Fibroblast of pulmonary artery (primary cell): ENCODE data around the gene ESF1.

Experiments
- DNase-seq: peaks from one replicate; pipeline ENCODE4 v3.0.0-alpha.2; 2010; ENCODE audit warnings: low read depth
- H3K4me3 ChIP-seq: replicated peaks from 2 replicates; pipeline ENCODE4 v1.5.1; 2011; ENCODE audit warnings: low read depth, mild to moderate bottlenecking, control low read depth, low read length, moderate library complexity
- TF ChIP-seq, protein P1 (sequence below): IDR thresholded peaks from 2 replicates; pipeline ENCODE4 v1.5.1; 2011; ENCODE audit warnings: mild to moderate bottlenecking, control low read depth, low read length, inconsistent platforms; ENCODE audit errors: missing control alignments

Gene ESF1

DNA sequence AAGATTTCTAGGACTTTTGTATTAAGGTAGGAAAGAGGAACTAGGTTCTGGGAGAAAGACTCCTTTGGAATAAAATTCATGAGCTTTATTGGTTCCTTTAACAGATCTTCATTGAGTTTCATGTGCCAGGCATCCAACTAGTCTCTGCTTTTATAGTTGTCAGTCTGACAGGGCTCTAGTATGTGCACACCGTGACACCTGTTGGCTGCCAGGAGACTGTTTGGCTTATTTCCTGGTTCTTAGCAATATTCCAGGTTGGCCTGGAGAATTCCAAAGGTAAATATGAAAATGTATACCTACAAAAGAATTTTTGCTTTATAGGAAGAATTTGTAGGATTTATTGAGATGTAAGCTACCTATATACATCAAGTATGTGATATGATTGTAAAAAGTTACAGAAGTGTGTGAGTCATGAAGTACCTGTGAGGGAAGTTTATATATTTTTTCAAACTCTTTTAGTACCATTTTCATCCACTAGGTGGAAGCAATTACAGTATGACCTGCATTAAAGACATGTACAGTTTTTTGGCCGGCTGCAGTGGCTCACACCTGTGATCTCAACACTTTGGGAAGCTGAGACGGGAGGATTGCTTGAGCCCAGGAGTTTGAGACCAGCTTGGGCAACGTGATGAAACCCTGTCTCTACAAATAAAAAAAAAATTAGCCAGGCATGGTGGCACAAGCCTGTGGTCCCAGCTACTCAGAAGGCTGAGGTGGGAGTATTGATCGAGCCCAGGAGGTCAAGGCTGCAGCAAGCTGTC is 35.3 kb upstream of the ESF1 start:
- no peak overlapping the region for H3K4me3 ChIP-seq
- TF ChIP-seq, protein P1, sequence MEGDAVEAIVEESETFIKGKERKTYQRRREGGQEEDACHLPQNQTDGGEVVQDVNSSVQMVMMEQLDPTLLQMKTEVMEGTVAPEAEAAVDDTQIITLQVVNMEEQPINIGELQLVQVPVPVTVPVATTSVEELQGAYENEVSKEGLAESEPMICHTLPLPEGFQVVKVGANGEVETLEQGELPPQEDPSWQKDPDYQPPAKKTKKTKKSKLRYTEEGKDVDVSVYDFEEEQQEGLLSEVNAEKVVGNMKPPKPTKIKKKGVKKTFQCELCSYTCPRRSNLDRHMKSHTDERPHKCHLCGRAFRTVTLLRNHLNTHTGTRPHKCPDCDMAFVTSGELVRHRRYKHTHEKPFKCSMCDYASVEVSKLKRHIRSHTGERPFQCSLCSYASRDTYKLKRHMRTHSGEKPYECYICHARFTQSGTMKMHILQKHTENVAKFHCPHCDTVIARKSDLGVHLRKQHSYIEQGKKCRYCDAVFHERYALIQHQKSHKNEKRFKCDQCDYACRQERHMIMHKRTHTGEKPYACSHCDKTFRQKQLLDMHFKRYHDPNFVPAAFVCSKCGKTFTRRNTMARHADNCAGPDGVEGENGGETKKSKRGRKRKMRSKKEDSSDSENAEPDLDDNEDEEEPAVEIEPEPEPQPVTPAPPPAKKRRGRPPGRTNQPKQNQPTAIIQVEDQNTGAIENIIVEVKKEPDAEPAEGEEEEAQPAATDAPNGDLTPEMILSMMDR, result peak; percentile 58
- peak; percentile 64 for DNase-seq

DNA sequence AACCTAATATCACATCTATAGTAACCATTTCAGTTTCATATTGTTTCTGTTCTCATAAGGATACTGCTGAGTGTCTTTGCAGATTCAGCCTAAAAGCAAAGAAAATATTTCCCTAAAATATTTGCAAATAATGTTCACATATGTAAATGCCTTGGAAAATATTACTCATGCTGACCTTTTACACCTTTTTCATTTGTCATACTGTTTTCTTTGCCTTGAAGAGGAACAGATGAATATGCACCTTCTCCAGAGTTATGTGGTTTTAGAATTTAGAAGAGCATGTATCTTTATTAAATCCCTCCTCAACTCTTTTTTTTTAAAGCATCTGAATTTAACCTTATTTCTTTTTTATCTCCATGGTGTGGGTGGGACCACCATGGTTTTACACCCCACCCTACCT is 32.6 kb upstream of the ESF1 start:
- TF ChIP-seq, protein P1, result no peak
- no peak for DNase-seq
- H3K4me3 ChIP-seq, result no peak overlapping the region

DNA sequence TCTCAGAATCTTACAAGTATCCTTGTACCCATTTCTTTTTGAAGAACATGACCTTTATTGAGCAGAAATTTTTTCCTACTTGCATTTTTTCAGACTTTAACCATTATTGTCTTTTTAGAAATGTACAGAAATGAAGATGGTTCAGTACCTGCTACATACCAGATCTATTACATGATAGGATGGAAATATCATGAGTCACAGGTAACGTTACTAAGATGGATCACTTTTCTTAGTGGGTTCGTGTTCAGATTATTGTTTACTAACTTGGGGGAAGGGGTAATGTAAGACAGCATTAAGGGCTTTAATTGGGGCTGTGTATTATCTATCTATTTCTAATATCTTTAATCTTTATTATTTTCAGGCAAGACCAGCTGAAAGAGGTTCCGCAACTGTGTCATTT is 32.0 kb upstream of the ESF1 start:
- DNase-seq, result no peak
- H3K4me3 ChIP-seq, result no peak overlapping the region
- TF ChIP-seq, protein P1, result no peak

DNA sequence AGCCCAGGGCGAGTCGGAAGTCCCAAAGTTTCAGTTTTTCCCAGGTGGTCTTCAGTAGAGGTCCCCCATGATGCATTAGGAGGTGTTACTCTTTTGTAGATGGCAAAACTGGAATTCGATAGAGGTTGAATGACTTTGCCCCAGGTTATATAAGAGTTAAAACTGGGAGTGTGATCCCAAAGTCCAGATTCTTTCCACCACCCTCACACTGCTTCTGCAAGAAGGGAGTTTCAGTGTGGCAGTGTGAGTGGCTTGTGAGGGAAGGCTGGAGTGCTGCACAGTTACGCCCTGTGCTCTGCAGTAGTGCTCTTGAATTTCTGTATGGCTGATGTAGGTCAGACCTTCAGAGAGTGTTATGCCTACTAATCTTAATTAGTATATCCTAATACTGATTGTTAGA is 30.0 kb upstream of the ESF1 start:
- TF ChIP-seq, protein P1, result no peak
- no peak for DNase-seq

DNA sequence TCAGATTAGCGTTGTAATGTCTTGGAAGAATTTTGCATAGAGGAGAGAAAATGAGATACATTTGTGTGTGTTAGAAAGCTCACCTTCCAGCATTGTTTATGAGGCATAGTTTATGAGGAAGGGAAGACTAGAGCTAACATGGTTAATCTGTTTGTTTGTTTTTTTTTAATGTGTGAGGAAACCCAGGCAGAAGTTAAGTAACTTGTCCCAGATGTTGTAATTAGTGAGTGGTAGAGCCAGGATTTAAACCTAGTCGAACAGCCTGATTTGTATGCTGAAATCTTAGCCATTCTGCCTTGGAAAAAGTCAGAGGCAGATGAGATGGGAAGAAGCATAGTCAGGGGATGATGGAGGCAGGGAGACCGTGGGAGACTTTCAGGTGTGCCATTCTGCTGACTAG is 29.2 kb upstream of the ESF1 start:
- DNase-seq, result no peak
- TF ChIP-seq, protein P1, result no peak

More for the DNA sequence above, 30.0 kb upstream of the ESF1 start:
- no peak overlapping the region for H3K4me3 ChIP-seq

DNA sequence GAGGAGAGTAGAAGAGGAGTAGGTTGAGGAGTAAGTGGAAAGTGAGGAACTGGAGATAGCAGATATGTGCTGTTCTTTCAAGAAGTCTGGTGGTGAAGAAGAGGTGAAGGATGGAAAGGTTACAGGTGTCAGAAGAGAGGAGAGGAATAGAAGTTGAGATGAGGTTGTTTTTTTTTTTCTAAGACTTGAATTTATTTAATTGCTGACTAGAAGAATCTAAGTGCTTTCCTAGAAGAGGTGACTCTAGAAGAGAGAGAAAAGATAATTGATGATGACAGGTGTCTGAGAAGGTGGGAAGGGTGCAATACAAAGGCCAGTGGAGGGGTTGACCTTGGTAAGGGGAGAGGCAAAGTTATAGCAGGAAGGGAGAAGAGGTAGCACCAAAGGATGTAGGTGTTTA is 25.7 kb upstream of the ESF1 start:
- TF ChIP-seq, protein P1, result no peak
- no peak for DNase-seq
- no peak overlapping the region for H3K4me3 ChIP-seq

More for the DNA sequence above, 29.2 kb upstream of the ESF1 start:
- no peak overlapping the region for H3K4me3 ChIP-seq

DNA sequence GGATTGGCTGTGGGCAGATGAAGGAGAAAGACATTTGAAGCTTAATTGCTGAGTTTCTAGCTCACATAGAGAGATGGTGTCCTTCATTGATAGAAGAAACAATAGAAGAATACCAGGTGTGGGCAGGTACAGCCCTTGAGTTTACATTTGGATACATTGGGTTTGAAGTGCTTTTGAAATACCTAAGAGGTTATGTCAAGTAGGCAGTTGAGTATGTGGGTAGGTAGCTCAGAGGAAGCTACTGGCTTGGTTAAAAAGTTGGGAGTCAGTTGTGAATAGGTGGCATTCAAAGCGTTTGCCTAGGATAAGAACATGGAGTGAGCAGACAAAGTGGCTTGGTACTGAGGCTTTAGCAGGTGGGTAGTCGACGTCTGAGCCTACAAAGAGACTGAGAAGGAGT is 25.1 kb upstream of the ESF1 start:
- TF ChIP-seq, protein P1, result no peak
- DNase-seq, result no peak

More for the DNA sequence above, 25.1 kb upstream of the ESF1 start:
- no peak overlapping the region for H3K4me3 ChIP-seq
